Keratinocyte (primary cell): ENCODE measurements around the gene SELENOK.

Experiments
- CTCF ChIP-seq, 3 experiments: IDR thresholded peaks in 1 of 3; conservative IDR thresholded peaks in 1 of 3; optimal IDR thresholded peaks in 1 of 3; 2 replicates in 2 of 3; 3 replicates in 1 of 3; pipeline versions ENCODE3 to v1.5.1; 2011; ENCODE audit warnings: low read length in 3 of 3, mild to moderate bottlenecking in 3 of 3, moderate library complexity in 2 of 3, control low read depth in 1 of 3, inconsistent platforms in 1 of 3; ENCODE audit not compliant: insufficient read depth in 2 of 3; ENCODE audit errors: extremely low read depth in 1 of 3
- EZH2 ChIP-seq: IDR thresholded peaks from one replicate; pipeline ENCODE4 v1.6.1; 2012; ENCODE audit warnings: inconsistent platforms, mild to moderate bottlenecking, low read length, moderate library complexity

DNA sequence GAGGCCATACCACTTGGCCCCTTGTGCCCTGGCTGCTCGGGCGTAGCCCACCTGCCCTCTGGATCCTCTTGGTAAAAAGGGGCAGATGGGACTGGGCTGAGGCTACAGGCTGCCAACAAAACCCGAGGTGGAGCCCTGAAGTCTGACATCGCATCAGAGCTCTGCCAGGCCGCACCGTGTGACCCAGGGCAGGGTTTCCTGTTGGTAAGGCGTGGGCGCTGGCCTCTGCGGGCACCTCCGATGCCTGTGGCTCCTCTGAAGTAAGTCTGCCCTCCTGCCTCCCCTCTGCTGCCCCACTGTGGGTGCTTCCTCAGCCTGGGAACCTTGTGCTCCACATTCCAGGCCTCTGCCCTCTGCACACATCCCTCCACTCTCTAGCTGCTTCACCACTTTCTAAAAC is 54.3 kb downstream of the SELENOK start:
- TF ChIP-seq CTCF (optimal IDR thresholded peaks at IDR 0.05 in 1 of 3, IDR thresholded peaks at IDR 0.05 in 1 of 3, conservative IDR thresholded peaks at IDR 0.05 in 1 of 3; ENCODE audit: extremely low read depth in 1 of 3, insufficient read depth in 2 of 3, low read length in 3 of 3) (no peak), EZH2 (no peak)
